HG03520 (cell line): ENCODE data around the gene SLCO2A1.

Experiments
- ATAC-seq: cut with Tn5 transposase; IDR thresholded peaks from one replicate; pipeline ENCODE4 v1.9.1; 2021; ENCODE audit warnings: mild to moderate bottlenecking, moderate library complexity; ENCODE audit not compliant: unreplicated experiment

Gene SLCO2A1

DNA sequence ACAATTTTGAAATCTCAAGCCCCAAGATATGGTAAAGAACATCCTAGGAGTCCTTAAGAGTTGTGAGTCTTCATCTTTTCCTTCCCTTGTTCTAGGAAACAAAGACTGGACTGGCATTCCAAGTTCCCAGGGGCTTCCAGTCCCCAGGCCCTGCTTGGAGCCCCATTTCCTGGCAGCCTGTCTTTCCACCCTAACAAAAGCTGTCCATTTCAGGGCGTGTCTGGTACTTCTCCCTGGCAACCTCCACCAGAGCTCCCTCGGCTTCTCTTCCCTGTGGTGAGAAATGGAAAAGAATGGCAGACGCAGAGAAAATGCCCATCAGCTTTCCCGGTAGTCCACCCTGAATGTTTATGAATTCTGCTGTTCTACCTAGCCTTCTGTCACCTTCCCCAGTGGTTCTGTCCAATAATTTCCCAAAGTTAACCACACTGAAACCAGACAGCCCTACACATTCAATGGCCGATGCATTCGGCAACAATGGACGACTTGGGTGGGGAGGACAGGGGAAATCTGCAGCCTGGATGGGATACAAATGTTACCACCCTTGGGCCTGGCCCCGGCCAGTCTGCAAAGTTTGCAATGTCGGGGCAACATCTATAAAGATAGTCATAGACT lies 140.9 kb downstream of the SLCO2A1 start:
- ATAC-seq = no peak

- ATAC-seq = no peak
Observed at GRCh38 chr3:133887803-133888703, 141.7 kb downstream of the SLCO2A1 start.

DNA sequence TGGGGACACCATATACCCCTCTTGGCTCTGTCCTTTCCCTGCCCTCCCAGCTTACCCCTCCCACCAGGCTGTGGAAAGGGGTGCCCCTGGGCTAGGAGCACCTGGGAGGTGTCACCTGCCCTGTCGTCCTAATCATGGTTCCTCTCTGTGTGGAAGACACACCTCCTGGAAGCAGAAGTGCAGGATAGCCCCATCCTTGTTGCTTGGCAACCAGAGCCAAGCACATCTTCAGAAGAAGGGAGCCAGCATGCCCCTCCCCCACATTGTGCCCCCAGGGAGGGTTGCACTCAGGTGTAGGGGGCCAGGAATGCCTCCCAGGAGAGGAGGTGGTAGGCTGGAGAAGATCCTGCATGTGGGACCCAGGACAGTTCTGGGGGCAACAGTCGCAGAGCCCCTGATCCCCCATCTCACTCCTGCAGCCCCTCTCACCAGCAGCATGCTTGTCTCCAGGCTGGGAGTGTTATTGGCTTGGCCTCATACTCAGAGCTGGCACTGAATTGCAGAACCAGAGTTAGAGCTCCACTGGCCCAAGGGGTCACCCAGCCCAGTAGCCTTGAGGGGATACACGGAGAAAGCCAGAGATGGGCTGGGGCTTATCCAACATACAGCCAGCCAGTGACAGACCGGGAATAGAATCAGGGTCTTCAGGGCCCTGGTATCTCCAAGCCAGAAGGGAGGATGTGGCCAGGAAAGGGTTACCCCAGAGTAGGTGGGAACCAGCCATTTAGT lies 142.5 kb downstream of the SLCO2A1 start:
- ATAC-seq = no peak

DNA sequence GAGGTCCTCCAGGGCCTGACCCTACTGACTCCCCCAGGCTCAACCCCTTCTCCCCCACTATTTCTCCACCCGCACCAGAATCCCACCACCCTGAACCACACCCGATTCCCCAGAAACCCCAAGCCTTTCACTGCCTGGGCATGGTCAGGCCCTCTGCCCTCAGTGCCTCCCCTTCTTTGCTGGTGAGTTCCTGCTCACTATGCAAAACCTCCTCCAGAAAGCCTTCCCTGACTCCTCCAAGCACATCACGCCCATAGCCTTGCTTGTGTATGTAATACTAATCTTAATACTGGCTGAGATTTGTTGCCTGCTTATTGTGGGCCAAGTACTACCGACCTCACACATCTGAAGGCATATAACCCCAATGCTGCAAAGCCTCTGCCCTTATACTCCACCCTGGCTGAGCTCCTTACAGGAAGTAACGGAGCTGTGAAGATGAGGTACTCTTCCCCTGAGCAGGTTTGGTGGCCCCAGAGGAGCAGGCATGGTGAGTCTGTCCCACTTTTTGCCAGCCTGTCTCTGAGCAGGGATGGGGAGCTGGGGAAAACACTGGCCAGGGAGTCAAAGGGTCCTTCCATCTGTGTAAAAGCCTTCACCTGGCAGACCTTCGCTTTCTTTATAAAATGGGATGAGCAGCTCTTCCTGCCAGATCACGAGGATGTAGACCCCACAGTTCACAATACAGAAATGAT lies 143.5 kb downstream of the SLCO2A1 start:
- no peak for ATAC-seq

- no peak for ATAC-seq
Observed at GRCh38 chr3:133884887-133885711, 144.6 kb downstream of the SLCO2A1 start.

GRCh38 chr3:133884054-133884886 lies 145.5 kb downstream of the SLCO2A1 start:
- ATAC-seq = no peak

DNA sequence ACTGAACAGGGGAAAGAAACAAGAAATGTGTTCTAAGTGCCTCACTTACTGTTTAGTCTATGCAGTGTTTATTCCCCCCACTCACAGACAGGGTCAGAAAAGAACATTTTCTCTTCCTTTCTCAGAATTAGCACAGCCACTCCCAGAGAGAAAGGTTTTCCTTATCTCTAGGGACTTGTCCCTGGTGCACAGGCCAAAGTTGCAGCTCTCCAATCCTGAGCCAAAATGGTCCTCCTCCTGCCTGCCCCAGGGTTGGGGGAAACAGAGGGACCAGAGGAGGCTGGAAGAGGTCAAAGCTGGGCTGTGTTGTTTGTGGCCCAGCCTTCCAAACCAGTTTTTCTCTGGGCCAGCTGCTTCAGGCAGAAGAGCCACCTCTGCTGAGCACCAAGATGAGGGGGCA lies 146.1 kb downstream of the SLCO2A1 start:
- no peak for ATAC-seq

GRCh38 chr3:133882986-133883586 lies 146.6 kb downstream of the SLCO2A1 start:
- ATAC-seq = no peak

DNA sequence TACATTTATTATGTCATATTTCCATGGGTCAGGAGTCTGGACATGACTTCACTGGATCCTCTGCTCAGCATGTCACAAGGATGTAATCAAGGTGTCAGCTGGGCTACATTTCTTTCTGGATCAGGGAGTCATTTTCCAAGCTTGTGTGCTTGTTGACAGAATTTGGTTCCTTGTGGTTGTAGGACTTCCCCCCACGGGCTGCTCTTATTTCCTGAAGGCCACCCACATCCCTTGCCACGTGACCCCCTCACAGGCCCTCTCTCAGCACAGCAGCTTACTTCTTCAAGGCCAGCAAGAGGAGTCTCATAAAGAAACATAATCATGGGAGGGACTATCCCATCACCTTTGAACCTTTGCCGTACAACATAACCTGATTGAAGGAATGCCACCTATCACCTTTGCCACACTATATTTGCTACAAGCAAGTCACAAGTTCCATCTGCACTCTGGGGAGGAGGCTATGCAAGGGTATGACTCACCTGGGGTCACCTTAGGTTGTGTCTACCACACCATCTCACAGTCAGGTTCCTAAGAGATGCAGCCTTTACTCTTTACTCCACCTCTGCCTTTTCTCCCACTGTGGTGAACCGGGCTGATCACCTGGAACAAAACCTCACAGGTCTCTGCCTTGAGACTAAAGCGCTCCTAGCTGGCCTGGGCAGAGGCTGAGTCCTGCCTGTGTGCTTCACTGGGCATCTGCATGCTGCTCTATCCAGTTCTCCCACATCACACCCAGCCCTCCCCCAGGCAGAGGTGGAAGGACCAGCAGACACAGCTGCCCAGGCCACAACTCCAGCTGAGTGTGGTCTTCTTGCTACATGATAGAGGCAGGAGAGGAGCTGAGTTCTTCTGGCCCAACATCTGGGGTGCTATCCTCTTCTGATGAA lies 147.5 kb downstream of the SLCO2A1 start:
- ATAC-seq = no peak

DNA sequence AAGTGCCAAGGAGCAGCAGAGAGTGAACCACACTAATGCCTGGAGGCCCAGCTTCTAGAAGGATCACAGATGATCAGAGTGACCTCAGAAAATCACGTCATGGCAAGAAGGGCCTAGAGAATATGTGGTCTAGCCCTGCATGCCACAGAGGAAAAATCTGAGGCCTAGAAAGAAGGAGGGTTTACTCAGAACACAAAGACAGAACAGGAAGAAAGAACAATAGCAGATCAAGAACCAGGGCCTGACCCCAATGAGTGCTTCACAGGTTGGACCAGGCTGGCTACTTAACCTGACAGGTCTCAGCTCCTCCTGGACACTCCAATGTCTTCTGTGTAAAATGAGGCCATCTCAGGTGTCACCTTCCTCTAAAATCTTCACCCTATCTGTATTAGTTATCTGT lies 148.2 kb downstream of the SLCO2A1 start:
- no peak for ATAC-seq

DNA sequence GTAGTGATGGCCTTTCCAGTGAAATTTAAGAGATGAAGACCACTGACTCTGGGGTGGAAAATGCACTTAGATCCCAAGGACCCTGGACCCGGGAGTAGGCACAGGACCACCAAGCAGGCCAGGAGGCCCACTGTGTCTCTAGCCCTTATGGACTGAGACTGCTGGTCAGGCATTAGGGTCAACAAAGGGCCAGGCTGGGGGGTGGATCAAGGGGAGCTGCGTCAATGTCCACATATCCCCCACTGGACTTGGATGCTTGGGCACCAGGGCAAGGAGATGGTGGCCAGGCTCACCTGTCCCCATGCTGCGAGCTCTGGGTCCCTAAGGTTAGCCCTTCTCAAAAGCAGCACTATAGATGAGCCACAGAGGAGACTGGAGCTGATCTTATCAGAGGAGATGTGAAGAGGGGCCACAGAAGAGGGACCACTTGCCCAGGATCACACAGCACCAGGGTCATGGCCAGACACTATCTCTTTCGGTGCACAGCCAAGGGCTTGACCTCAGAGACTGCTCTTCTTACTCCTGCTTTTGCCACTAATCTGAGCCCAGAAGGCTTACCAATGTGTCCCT lies 148.8 kb downstream of the SLCO2A1 start:
- no peak for ATAC-seq

DNA sequence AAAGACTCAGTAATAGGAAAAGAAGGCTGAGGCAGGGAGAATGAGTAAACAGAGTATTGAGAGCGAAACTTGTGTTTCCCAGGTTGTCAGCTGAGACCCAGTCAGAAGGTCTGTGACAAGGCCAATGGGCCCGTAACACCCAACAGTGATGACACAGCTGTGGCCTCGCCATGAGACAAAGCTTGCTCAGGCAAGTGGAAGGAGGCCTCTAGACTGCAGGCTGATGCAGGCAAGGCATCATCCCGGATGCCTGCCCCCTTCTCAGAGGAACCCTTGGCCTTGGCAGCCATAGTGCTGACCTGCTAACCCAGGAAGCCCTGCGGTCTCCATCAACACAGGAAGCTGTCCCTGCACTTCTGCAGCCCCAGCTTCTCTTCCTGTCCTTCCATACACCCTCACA lies 149.4 kb downstream of the SLCO2A1 start:
- ATAC-seq = peak; percentile 68

- ATAC-seq = no peak
Observed at GRCh38 chr3:133878518-133878917, 151.2 kb downstream of the SLCO2A1 start.
